GM15510 (cell line): ENCODE measurements around the gene LGI4.
A peak's percentile ranks its signal among the peaks of the same experiment; 100 is the strongest.

Experiments used
- POLR2A ChIP-seq: IDR thresholded peaks from 3 replicates; pipeline ENCODE4 v1.6.1; 2011; ENCODE audit warnings: borderline replicate concordance; ENCODE audit not compliant: insufficient read length; ENCODE audit errors: extremely low read depth

Gene LGI4

GRCh38 chr19:35124098-35125060 lies 10.5 kb downstream of the LGI4 start:
- peak; percentile 77 for TF ChIP-seq POLR2A

DNA sequence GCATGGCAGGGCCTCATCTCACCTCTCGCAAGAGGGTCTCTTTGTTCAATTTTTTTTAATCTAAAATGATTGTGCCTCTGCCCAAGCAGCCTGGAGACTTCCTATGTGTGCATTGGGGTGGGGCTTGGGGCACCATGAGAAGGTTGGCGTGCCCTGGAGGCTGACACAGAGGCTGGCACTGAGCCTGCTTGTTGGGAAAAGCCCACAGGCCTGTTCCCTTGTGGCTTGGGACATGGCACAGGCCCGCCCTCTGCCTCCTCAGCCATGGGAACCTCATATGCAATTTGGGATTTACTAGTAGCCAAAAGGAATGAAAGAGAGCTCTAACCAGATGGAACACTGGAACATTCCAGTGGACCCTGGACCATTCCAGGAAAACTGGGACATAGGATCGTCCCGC lies 11.3 kb downstream of the LGI4 start:
- no peak for TF ChIP-seq POLR2A

DNA sequence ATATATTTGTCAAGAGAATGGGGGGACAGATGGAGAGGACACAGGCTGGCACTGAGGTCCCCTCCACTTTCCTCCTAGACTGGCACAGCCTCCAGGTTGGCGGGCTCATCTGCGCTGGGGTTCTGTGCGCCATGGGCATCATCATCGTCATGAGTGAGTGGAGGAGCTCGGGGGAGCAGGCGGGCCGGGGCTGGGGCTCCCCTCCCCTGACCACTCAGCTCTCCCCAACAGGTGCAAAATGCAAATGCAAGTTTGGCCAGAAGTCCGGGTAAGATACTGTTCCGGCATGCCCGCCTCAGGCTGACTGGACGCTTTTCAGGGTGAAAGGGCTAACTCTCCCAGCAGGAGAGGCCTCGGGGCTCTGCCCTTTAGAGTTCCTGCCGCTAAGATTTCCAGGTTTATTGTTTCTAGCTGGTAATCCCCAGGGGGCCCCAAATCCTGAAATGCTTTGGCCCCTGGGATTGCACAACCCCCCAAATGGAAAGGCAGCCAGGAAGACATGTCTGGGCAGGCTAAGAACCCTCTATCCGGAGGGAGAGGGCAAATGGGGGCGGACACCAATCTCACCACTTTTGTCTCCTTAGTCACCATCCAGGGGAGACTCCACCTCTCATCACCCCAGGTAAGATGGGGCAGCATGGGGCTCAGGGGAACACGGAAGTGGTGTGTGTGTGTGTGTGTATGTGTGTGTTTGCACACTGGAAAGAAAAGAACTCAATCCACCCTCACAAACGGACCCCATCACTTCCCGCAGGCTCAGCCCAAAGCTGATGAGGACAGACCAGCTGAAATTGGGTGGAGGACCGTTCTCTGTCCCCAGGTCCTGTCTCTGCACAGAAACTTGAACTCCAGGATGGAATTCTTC lies 11.9 kb downstream of the LGI4 start:
- TF ChIP-seq POLR2A: no peak

DNA sequence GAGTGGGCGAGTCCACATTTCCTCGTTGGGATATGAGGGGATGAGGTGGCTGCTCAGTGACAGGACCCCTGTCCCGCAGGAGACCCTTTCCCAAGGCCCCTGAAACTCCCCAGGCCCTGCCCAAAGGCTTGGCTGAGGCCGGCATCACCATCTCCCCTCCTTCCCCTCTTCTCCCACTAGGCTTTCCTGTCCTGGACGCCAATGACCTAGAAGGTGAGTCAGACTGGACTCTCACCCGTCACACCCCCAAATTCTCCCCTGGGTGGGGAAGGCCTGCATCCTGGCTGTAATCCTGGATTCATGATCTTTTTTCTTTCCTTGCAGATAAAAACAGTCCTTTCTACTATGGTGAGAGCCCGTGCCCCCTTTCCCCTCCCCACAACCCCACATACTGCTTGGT lies 14.0 kb downstream of the LGI4 start:
- TF ChIP-seq POLR2A: no peak

- no peak for TF ChIP-seq POLR2A
Measured at GRCh38 chr19:35120492-35120891, 14.4 kb downstream of the LGI4 start.

DNA sequence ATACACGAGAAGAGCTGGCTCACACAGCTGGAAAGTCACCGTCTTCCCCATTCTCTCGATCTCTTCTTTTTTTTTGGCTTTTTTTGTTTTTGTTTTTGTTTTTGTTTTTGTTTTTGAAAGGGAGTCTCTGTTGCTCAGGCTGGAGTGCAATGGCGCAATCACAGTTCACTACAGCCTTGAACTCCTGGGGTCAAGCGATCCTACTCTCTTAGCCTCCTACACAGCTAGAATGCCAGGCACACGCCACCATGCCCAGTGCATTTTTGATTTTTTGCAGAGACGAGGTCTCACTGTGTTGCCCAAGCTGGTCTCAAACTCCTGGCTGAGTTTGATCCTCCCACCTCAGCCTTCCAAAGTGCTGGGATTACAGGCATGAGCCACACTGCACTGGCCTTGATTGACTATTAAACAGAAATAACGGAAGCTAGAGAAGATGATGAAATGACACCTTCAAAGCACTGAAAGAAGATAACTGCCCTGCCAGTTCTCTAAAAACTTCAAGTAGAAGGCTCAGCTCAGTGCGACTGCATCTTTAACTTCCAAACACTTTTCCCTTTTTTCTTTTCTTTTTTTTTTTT lies 15.2 kb downstream of the LGI4 start:
- TF ChIP-seq POLR2A: no peak

- TF ChIP-seq POLR2A: no peak
Measured at GRCh38 chr19:35119091-35119490, 15.8 kb downstream of the LGI4 start.

- TF ChIP-seq POLR2A: no peak
Measured at GRCh38 chr19:35118268-35119020, 16.4 kb downstream of the LGI4 start.

- no peak for TF ChIP-seq POLR2A
Measured at GRCh38 chr19:35117799-35118198, 17.1 kb downstream of the LGI4 start.

- no peak for TF ChIP-seq POLR2A
Measured at GRCh38 chr19:35117116-35117515, 17.7 kb downstream of the LGI4 start.

GRCh38 chr19:35116072-35116801 lies 18.6 kb downstream of the LGI4 start:
- no peak for TF ChIP-seq POLR2A

- no peak for TF ChIP-seq POLR2A
Measured at GRCh38 chr19:35115177-35115951, 19.5 kb downstream of the LGI4 start, which contains the start of gene FXYD3. Gene FXYD3 (plus strand): TSS chr19:35115823. CDS start chr19:35119377, 3,554 bp downstream.

GRCh38 chr19:35114353-35115176 lies 20.3 kb downstream of the LGI4 start:
- no peak for TF ChIP-seq POLR2A
